Cardiac fibroblast (primary cell): ENCODE measurements around the gene RAB26.
"Not testable (repeated sequence)": the region's sequence is repeated elsewhere in the genome, so short reads cannot be mapped to it uniquely, and the experiment has no call there.

Experiments used
- DNase-seq, 2 donors: peaks; one replicate each; pipeline versions ENCODE4 v3.0.0 to v3.0.0-alpha.2; 2010; ENCODE audit warnings: low read depth in 2 of 2
- H3K4me3 ChIP-seq, 2 donors: replicated peaks in 1 of 2; 1 replicate in 1 of 2; 2 replicates in 1 of 2; pipeline ENCODE4 v1.5.1; 2011; ENCODE audit warnings: low read depth in 2 of 2, low read length in 2 of 2, mild to moderate bottlenecking in 2 of 2, moderate library complexity in 1 of 2
- TF ChIP-seq, protein P1 (sequence below): IDR thresholded peaks from one replicate; pipeline ENCODE4 v1.5.1; 2011; ENCODE audit warnings: low read depth, mild to moderate bottlenecking, low read length, inconsistent platforms

Gene RAB26

DNA sequence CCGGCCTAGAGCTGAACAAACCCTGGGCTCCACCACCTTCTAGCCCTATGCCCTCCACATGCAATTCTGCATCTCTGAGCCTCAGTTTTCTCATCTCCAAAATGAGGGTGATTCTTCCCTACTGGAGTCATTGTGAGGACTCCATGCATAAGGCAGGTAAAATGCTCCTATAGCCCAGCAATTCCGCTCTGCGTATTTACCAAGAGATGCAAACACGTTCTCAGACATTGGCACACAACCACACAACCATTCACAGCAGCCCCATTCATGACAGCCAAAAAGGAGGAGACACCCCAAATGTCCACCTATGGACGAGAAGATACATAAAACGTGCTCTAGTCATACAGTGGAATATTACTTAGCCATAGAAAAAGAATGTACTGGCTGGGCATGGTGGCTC is 51.9 kb downstream of the RAB26 start:
- no peak overlapping the region for H3K4me3 ChIP-seq
- no peak for DNase-seq
- TF ChIP-seq, protein P1, sequence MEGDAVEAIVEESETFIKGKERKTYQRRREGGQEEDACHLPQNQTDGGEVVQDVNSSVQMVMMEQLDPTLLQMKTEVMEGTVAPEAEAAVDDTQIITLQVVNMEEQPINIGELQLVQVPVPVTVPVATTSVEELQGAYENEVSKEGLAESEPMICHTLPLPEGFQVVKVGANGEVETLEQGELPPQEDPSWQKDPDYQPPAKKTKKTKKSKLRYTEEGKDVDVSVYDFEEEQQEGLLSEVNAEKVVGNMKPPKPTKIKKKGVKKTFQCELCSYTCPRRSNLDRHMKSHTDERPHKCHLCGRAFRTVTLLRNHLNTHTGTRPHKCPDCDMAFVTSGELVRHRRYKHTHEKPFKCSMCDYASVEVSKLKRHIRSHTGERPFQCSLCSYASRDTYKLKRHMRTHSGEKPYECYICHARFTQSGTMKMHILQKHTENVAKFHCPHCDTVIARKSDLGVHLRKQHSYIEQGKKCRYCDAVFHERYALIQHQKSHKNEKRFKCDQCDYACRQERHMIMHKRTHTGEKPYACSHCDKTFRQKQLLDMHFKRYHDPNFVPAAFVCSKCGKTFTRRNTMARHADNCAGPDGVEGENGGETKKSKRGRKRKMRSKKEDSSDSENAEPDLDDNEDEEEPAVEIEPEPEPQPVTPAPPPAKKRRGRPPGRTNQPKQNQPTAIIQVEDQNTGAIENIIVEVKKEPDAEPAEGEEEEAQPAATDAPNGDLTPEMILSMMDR: no peak

GRCh38 chr16:2203119-2203688 is 54.8 kb downstream of the RAB26 start:
- DNase-seq, H3K4me3 ChIP-seq: not testable (repeated sequence)
